GM19455 (cell line): ENCODE data around the gene C12orf57.
A peak's percentile ranks its signal among the peaks of the same experiment; 100 is the strongest.

Experiments
- ATAC-seq: cut with Tn5 transposase; IDR thresholded peaks from one replicate; pipeline ENCODE4 v1.9.1; 2021; ENCODE audit not compliant: unreplicated experiment

C12orf57 gene

DNA sequence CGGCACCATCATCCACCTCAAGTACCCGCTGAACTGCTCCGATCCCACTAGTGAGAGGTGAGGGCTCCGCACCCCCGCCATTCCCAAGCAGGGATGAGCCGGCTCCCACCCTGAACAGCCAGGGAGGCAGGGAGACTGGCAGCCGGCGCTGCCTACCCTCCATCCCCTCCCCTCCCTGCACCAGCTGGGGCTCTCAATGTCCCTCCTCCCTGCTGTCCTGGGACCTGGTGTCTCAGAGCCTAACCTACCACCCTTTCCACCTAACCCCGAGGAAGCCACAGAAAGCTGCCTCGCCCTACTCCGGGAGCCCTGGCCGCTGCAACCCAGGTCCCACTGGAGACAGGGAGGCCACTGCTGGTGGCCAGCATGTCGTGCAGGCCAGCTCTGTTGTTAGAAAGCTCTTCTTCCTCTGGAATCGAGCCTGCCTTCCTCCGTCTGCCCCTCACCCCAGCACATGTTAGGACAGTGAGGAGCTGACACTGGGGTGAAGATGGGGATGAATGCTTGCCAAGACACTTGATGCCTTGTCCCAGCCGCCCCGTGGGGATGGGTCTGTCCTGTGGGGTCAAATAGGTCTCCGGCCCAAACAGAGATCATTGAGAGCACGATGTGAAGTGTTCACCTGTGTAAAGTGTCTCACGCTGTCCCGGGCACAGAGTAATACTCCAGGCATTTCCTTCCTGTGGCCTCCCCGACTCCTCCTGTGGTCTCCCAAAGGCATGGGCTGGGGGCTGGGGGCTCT lies 8.5 kb downstream of the C12orf57 start:
- ATAC-seq = no peak

DNA sequence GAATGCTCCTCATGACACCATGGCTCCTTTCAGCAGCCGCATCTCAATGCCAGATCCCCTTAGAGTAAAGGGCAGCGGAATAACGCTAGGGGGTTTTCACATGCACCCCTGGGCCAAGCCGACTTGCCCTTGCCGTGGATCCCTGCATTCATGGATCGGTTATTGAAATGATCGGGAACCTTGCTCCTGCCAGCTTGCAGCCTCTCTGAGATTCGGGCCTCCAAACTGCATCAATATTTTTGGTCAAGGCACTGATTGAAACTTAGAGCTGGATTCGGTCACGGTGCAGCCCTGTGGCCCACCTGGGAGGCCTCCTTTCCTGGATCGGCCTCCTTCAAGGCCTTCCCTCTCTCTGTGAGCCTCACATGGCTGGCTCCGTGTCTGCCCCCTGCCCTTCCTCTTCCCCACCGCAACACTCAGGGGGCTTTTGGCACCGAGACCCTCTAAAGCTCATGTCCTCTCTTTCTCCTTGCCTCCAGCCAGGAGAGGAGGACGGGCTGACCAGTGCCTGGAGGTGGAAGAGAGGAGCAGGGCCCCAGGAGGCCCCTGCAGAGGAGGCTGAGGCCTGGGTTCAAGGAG lies 9.1 kb downstream of the C12orf57 start:
- no peak for ATAC-seq

DNA sequence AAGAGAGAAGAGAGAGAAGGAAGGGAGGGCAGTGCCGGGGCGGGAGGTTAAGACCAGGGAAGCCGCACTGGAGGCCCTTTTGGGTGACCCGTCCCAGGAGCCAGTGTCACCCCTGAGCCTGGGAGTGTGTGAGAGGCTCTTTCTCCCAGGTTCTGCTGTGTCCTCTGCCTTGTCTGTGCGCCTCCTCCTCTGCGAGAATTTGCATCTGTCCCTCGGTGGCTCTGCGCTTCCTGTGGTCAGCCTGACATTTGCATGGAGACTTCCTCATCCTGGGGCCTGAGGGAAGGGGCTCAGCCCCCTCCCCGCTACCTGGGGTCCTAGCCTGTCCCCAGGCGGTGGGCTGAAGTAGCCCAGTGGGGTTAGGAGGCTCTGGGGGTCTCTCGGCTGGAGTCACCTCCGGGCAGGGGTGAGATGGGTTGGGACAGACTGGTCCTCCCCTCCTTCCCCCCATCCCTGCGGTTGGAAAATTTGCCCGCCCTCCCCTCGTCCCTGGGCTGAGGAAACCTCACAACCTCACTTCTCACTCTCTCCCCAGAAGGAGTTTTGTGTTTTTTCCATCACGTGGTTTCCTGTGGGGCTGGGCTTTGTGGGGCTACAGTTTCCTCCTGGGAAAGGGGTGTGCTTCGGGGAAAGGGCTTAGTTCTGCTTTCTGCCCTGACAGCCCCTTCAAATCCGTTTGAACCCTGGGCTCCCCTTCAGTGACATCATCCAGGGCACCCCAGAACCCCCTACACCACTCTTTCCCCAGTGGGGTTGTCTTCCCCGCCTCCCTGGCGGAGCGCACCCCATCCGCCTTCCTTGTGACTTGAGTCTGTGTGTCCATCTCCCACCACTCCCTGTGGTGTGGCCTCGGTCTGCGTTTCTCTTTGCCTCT lies 9.9 kb downstream of the C12orf57 start:
- ATAC-seq = peak; percentile 34

DNA sequence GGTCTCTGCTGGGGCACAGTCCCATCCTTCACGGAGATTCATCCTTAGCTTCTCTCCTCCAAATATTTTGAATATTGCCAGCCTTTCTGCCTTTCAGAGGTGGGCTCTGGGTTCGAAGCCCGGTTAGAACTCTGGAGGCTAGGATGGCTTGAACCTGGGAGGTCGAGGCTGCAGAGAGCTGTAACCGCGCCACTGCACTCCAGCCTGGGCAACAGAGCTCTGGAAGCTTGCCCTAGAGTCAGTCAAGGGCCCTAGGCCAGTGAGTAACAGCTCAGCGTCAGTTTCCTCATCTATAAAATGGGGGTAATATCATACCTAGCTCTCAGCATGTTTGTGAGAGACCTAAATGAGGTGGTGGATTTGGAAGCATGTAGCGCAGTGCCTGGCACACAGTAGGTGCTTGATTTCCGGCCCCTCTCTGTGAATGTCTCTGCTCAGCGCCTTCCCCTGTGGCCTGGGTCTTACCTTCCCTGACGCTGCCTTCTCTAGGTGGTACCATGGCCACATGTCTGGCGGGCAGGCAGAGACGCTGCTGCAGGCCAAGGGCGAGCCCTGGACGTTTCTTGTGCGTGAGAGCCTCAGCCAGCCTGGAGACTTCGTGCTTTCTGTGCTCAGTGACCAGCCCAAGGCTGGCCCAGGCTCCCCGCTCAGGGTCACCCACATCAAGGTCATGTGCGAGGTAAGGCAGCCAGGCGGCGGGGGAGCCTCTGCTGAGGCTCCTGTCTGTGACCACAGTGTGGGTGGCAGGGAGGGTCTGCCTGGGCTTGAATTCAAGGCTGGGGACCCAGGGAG lies 10.7 kb downstream of the C12orf57 start:
- ATAC-seq = no peak

DNA sequence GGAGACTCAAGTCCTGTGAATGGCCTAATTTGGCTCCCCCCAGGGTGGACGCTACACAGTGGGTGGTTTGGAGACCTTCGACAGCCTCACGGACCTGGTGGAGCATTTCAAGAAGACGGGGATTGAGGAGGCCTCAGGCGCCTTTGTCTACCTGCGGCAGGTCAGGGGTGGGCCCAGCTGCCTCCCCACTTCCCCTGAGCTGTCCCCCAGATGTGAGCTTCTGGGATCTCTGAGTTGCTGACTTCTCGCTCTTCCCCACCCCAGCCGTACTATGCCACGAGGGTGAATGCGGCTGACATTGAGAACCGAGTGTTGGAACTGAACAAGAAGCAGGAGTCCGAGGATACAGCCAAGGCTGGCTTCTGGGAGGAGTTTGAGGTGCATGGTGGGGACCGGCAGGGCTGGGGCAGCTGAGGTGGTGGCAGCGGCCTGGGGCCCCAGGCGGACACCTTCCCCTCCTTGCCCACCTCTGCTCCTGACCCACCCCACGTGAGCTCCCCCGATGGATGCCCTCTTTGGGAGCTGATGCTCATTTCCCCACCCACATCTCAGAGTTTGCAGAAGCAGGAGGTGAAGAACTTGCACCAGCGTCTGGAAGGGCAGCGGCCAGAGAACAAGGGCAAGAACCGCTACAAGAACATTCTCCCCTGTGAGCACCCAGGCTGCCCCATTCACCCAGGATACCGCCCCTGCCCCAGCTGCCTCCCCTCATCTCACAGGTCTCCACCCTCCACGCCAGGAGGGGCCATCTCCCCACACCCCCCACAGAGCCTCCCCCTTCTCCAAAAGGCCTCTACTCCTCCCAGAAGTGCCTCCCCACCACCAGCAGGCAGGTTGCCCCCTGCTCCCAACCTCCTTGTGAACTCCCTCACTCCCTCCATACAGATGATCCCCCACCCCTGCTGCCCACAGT lies 11.5 kb downstream of the C12orf57 start:
- ATAC-seq = no peak

DNA sequence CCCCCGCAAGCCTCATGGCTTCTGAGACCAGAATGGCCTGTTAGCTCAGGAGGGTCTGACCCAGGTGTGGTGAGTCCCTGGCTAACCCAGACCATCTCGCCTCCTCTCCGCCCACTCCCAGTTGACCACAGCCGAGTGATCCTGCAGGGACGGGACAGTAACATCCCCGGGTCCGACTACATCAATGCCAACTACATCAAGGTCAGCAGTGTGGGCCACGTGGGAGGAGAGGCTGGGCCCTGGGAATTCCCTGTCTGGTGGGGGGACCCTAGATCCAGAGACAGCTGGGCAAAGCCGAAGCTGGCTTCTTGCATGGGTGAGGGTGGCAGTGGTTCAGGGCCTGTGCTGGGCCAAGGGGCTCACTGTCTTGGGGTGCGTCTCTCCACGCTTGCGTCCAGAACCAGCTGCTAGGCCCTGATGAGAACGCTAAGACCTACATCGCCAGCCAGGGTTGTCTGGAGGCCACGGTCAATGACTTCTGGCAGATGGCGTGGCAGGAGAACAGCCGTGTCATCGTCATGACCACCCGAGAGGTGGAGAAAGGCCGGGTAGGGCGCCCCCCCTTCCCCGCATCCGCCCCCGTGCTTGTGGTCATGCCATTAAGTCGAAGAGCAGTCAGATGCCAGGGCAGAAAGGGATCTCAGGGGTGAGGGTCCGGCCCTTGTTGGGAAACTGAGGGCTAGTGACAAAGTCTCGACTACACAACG lies 12.4 kb downstream of the C12orf57 start:
- ATAC-seq = no peak

DNA sequence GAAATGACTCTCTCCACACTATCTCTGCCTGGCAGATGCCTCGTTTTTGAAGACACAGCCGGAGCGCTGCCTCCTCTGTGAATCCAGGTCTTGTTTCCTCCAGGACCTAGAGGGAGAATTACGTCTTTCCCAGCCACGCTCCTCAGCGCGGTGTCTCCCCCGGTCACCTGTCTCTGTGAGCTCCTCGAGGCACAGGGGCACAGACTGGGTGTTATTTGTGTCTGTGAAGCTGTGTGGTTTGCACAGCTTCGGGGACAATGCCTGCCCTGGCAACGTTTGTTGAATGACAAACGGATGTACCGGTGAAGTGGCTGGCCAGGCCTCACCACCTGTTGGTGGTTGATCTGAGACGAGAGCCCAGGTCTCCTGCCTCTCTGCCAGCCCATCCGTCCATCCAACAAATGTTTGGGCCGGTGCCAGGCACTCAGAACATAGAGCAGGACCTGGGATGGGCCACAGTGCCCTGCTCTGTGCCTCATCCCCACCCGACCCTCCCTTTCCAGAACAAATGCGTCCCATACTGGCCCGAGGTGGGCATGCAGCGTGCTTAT lies 13.4 kb downstream of the C12orf57 start:
- ATAC-seq = no peak

DNA sequence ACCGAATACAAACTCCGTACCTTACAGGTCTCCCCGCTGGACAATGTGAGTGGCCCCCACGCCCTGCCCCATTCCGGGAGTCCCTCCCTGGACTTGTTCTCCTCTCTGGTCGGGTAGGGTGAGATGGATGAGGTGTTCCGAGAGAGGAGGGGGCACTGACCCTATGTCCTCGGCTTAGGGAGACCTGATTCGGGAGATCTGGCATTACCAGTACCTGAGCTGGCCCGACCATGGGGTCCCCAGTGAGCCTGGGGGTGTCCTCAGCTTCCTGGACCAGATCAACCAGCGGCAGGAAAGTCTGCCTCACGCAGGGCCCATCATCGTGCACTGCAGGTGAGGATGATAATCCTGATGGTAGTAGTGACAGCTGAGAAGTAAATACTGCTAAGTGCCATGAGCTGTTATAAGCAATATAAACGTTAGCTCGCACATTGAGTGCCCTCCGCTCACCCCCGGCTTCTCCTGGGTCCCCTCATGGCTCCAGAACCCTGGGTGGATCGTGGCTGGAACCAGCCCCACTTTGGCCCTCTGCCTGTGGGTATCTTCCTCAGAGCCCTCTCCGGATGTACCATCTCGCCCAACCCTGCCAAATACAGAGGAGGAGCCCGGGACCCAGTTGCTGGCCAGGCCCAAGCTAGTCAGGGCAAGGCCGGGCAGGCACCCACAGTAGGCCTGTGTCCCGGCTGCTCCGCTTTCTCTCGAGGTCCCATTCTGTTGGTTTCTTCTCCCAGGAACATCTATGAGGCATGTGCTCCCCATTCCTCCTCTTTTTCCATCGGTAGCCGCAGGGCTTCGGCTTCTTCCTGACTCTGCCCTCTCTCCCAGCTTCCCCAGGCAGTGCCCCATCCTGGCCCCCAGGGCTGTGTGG lies 14.2 kb downstream of the C12orf57 start:
- no peak for ATAC-seq

DNA sequence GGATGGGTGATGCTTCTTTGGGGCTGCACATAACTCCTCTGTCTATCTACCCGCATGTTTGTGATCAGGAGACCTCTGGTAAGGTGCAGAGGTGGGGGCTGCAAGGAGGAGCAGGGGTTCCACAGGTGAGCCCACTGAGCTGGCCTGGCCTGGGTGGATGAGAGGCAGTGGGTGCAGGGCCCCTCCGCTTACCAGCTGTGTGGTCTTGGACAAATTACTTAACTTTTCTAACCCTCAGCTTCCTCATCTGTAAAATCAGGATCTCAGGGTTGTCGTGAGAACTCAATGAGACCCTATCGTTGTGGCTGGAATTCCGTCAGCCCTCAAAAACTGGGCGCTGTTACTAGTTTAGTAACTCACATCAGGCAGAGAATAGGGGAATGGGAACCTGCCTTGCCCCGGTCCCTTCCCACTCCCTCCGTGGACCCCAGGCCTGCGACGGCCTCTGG lies 14.8 kb downstream of the C12orf57 start:
- no peak for ATAC-seq

DNA sequence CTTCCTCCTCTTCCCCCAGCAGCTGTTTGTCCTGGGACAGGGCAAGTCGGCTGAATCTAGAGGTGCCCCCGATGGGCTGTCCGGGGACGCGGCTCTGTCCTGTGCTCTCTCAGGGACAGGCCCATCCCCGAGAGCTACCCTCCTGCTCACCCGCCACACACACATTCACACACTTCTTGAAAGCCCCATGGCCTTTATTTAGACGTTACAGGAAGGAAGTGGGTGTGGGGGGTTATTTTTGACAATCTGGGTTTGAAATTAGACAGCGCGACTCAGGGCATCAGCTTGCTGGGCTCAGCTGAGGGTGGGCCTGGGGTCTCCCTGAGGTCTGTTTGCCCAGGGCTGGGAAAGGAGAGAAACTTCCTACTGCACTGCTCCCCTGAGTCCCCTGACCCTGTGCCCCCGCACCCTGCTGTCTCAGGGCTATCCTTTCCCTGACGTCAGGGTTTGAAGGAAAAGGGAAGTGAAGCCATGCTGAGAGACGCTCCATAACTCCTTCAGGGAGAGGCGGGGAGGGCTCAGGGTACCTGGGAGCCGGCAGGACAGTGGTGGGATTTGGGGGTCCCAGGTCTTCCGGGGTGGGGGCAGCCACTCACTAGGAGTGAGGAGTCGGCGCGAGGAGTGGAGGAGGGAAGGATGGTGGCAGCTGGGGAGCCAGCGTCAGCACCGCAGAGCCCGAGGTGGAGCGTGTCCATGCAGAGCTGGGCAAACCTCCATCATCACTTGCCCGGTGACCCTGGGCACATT lies 15.4 kb downstream of the C12orf57 start:
- ATAC-seq = peak; percentile 38

DNA sequence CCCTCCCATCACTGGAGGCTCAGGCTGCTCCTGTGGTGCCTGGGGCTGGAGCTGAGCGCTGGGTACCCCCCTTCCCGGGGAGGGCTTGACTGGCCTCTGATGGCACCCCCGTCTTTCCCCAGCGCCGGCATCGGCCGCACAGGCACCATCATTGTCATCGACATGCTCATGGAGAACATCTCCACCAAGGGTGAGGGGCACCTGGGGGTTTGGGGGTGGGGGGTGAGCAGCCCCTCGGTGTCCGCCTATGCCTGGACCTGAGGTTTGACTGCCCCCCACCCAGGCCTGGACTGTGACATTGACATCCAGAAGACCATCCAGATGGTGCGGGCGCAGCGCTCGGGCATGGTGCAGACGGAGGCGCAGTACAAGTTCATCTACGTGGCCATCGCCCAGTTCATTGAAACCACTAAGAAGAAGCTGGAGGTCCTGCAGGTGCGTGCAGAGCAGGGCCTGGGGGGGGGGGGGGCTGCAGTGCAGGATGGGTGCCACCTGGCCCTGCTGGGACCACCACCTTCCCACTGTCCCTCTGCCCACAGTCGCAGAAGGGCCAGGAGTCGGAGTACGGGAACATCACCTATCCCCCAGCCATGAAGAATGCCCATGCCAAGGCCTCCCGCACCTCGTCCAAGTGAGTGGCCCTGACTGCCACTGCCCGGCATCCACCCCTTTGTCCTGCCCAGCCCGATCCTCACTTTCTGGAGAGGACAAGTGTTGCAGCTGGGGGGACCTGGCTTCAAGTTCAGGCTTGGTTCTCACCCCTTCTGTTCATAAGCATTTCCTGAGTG lies 16.2 kb downstream of the C12orf57 start:
- no peak for ATAC-seq

DNA sequence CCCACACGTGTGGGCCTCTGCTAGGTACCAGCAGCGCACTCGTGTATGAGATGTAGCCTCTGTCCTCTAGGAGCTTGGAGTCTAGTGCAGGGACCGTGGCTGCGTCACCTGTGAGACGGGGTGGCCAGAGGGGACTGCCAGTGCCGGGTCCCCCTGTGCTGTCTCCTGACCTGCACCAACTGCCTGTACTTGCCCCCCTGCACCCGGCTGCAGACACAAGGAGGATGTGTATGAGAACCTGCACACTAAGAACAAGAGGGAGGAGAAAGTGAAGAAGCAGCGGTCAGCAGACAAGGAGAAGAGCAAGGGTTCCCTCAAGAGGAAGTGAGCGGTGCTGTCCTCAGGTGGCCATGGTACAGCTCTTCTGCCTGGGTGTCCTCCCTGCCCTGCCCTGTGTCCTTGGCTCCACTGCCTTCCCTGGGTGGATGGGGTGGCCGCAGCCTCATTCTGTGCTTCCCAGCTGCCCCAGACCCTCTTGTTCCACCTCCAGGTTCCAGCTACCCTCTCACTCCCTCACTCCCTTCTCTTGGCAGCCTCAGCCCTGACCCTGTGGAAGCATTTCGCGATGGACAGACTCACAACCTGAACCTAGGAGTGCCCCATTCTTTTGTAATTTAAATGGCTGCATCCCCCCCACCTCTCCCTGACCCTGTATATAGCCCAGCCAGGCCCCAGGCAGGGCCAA lies 16.9 kb downstream of the C12orf57 start:
- ATAC-seq = no peak

DNA sequence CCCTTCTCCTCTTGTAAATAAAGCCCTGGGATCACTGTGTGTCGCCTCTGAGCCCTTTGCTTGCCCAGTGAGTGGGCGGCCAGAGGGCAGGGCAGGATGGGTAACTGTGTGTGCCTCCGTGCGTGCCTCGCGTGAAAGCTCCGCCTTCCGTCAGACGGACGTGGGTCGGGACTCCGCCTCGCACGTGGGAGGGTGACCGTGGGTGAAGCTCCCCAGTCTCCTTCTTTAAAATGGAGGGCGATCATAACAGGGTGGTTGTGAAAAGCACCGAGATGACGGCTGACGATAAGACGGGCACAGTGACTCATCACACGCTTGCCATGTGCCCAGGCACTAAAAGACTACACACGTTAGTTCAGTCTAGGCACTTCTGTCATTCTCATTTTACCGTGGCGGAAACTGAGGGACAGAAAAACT lies 17.5 kb downstream of the C12orf57 start:
- ATAC-seq = no peak

DNA sequence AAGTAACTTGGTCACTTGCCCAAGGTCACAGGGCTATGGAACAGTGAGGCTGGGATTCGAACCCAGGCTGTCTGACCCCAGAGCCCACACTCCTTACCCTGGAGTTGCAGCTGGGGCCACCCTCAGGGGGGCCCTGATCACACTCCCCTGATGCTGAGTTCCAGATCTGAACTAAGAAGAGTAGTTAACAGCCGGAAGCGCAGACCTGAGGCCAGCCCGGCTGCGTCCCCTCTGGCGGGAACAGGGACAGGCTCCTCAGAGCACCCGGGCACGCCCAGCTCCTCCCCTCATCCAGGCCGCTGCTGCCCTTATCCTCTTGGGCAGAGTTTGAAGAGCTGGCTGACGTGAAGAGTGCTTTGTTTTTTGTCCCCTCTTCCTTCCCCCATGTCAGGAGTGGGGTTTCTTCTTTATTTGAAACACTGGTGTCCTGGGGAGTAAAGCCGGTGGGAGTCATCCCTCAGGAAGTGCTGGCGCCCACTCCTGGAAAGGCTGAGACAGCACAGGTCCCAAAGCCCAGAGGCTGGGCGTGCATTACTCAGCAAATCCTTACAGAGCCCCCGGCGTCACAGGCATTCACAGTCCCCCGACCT lies 18.0 kb downstream of the C12orf57 start:
- ATAC-seq = no peak

DNA sequence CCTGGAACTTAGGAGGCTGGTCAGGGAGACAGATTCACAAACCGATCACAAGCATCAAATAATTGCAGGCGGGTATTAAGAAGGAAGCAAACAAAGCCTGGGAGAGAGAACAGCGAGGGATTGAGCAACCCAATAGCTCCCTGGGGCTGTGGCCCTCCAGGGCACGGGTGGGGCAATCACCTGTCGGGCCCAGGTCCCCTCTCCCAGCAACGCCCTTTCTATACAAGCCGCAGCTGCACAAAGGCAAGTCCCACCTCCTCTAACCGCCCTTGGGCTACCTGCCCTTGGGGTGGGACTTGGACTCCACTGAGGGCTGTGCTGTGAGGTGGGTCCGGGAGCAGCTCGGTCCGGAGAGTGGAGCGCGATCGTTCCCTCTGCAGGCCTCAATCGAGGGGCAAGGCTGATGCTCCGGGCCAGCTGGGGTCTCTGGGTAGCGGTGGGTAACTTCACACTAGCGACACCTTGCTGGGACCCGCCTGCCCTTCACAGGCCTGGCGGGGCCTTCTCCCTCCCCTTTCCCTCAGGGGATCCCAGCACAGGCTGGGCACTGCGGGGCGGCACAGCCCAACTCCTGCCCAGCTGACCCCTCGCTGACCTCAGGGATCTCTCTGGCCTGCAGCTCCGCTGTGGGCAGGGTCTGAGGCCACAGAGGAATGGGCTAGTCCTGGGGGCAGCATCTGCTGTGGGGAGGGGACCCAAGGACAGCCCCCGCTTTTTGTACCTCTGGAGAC lies 18.6 kb downstream of the C12orf57 start:
- ATAC-seq = no peak
